HG03442 (cell line): Measurements from ENCODE around the gene CMIP.

ENCODE experiments used
- ATAC-seq: cut with Tn5 transposase; IDR thresholded peaks from one replicate; pipeline ENCODE4 v1.9.1; 2021; ENCODE audit warnings: mild to moderate bottlenecking, moderate library complexity; ENCODE audit not compliant: unreplicated experiment

CMIP gene

GRCh38 chr16:81754858-81755257 lies 310.2 kb downstream of the CMIP start:
- ATAC-seq: no peak

GRCh38 chr16:81755915-81756614 lies 311.5 kb downstream of the CMIP start:
- ATAC-seq: no peak

- no peak for ATAC-seq
Observed at GRCh38 chr16:81756615-81757356, 312.2 kb downstream of the CMIP start.

- ATAC-seq: no peak
Observed at GRCh38 chr16:81758376-81758775, 313.8 kb downstream of the CMIP start.
